Stomach (tissue), 4 donors: ENCODE data around the gene GBP6.

ENCODE experiments used
- EP300 ChIP-seq: sonication (generic); formaldehyde crosslinking; IDR thresholded peaks from one replicate; pipeline ENCODE4 v1.6.1; 2017; ENCODE audit warnings: antibody characterized with exemption
- POLR2AphosphoS5 ChIP-seq, 3 donors: sonication (generic); formaldehyde crosslinking; IDR thresholded peaks; one replicate each; pipeline ENCODE4 v1.6.1; 2016; ENCODE audit warnings: antibody characterized with exemption in 3 of 3

DNA sequence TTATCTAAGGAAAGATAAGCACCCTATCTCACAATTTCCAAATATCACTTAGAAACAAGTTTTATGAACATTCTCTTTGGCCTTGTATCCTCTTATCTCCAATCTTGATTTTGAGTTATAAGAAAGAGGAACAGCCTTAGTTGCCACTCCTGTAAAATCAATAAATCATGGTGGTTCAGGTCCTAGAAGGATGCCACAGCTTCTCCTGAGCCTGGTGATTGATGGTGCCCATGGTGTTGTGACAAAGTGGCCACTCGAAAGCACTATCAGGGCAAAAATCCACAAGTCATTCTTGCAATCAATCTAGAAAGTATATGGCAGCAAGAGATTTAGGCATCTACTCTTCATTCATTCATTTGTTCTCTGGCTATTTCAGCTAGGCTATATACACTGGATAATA, 27.8 kb downstream of the GBP6 start:
- TF ChIP-seq POLR2AphosphoS5 (IDR thresholded peaks at IDR 0.05) (no peak), EP300 (no peak)
